H9 (cell line): ENCODE measurements around the gene HPD. TPM values are rescaled to one million over a fixed set of nuclear protein-coding genes. Genes with fewer than 3 reads are reported as not detected.

Source experiments
- DNase-seq: peaks from one replicate; pipeline ENCODE4 v3.0.0-alpha.2; 2017
- H2AFZ ChIP-seq: one replicate; pipeline ENCODE4 v1.6.1; 2013; ENCODE audit warnings: mild to moderate bottlenecking, low read length, control low read depth, moderate library complexity
- H2AK5ac ChIP-seq: 2 replicates; pipeline ENCODE4 v1.6.1; 2013; ENCODE audit warnings: low read length, control low read depth, mixed read lengths; ENCODE audit not compliant: insufficient read length
- H2BK120ac ChIP-seq: one replicate; pipeline ENCODE4 v1.6.1; 2013; ENCODE audit warnings: low read depth, mild to moderate bottlenecking, low read length, control low read depth, inconsistent platforms; ENCODE audit not compliant: poor library complexity, severe bottlenecking
- H2BK12ac ChIP-seq: 2 replicates; pipeline ENCODE4 v1.6.1; 2013; ENCODE audit warnings: low read length, control low read depth, mixed read lengths, low read depth; ENCODE audit not compliant: insufficient read length
- H2BK15ac ChIP-seq: 2 replicates; pipeline ENCODE4 v1.6.1; 2013; ENCODE audit warnings: low read depth, low read length, control low read depth
- H2BK20ac ChIP-seq: one replicate; pipeline ENCODE4 v1.6.1; 2013; ENCODE audit warnings: low read depth, mild to moderate bottlenecking, low read length, control low read depth, inconsistent platforms; ENCODE audit not compliant: poor library complexity, severe bottlenecking
- H2BK5ac ChIP-seq: 2 replicates; pipeline ENCODE4 v1.6.1; 2013; ENCODE audit warnings: low read length, control low read depth, mixed read lengths; ENCODE audit not compliant: insufficient read length
- H3K14ac ChIP-seq: 2 replicates; pipeline ENCODE4 v1.6.1; 2013; ENCODE audit warnings: low read length, control low read depth; ENCODE audit not compliant: insufficient read depth
- H3K18ac ChIP-seq: 2 replicates; pipeline ENCODE4 v1.6.1; 2013; ENCODE audit warnings: low read depth, mild to moderate bottlenecking, mixed read lengths, low read length, control low read depth; ENCODE audit not compliant: insufficient read length
- H3K23ac ChIP-seq: 2 replicates; pipeline ENCODE4 v1.6.1; 2013; ENCODE audit warnings: low read length, control low read depth, mixed read lengths, low read depth; ENCODE audit not compliant: insufficient read length
- H3K23me2 ChIP-seq: 2 replicates; pipeline ENCODE4 v1.6.1; 2013; ENCODE audit warnings: low read depth, mild to moderate bottlenecking, mixed read lengths, low read length, control low read depth; ENCODE audit not compliant: insufficient read length, poor library complexity, severe bottlenecking
- H3K27ac ChIP-seq: 2 replicates; pipeline ENCODE4 v1.5.1; 2013; ENCODE audit warnings: low read length, control low read depth, mixed read lengths, low read depth; ENCODE audit not compliant: insufficient read length
- H3K27me3 ChIP-seq: 2 replicates; pipeline ENCODE4 v1.6.1; 2013; ENCODE audit warnings: low read length, control low read depth, inconsistent platforms; ENCODE audit not compliant: insufficient read depth
- H3K4ac ChIP-seq: 2 replicates; pipeline ENCODE4 v1.6.1; 2013; ENCODE audit warnings: low read depth, mild to moderate bottlenecking, control low read depth, inconsistent platforms, low read length, moderate library complexity
- H3K4me1 ChIP-seq: 2 replicates; pipeline ENCODE4 v1.6.1; 2013; ENCODE audit warnings: low read length, control low read depth, inconsistent platforms; ENCODE audit not compliant: insufficient read depth
- H3K4me2 ChIP-seq: 2 replicates; pipeline ENCODE4 v1.6.1; 2013; ENCODE audit warnings: low read length, control low read depth, mixed read lengths; ENCODE audit not compliant: insufficient read length, insufficient read depth
- H3K56ac ChIP-seq: 2 replicates; pipeline ENCODE4 v1.6.1; 2013; ENCODE audit warnings: low read depth, mild to moderate bottlenecking, mixed read lengths, low read length, control low read depth; ENCODE audit not compliant: insufficient read length
- H3K79me1 ChIP-seq: 2 replicates; pipeline ENCODE4 v1.6.1; 2013; ENCODE audit warnings: low read depth, mild to moderate bottlenecking, moderate library complexity, low read length, control low read depth, inconsistent platforms; ENCODE audit not compliant: insufficient read depth, poor library complexity, severe bottlenecking
- H3K79me2 ChIP-seq: 2 replicates; pipeline ENCODE4 v1.6.1; 2013; ENCODE audit warnings: low read length, control low read depth, inconsistent platforms; ENCODE audit not compliant: insufficient read depth
- H3K9ac ChIP-seq: 2 replicates; pipeline ENCODE4 v1.6.1; 2013; ENCODE audit warnings: low read length, control low read depth, mixed read lengths; ENCODE audit not compliant: insufficient read length; ENCODE audit errors: extremely low read depth
- H3K9me3 ChIP-seq: one replicate; pipeline ENCODE4 v1.6.1; 2013; ENCODE audit warnings: low read depth, low read length, inconsistent platforms; ENCODE audit not compliant: control insufficient read depth
- H3T11ph ChIP-seq: one replicate; pipeline ENCODE4 v1.6.1; 2013; ENCODE audit warnings: mild to moderate bottlenecking, low read length, control low read depth, inconsistent platforms
- H4K20me1 ChIP-seq: one replicate; pipeline ENCODE4 v1.6.1; 2013; ENCODE audit not compliant: control insufficient read depth, insufficient read length, insufficient read depth
- H4K5ac ChIP-seq: 2 replicates; pipeline ENCODE4 v1.6.1; 2013; ENCODE audit warnings: low read depth, mild to moderate bottlenecking, mixed read lengths, low read length, control low read depth; ENCODE audit not compliant: insufficient read length
- H4K8ac ChIP-seq: replicated peaks from 2 replicates; pipeline ENCODE4 v1.6.1; 2013; ENCODE audit warnings: low read length, control low read depth, mixed read lengths, low read depth; ENCODE audit not compliant: insufficient read length
- H4K91ac ChIP-seq: 2 replicates; pipeline ENCODE4 v1.6.1; 2013; ENCODE audit warnings: low read depth, mild to moderate bottlenecking, moderate library complexity, mixed read lengths, low read length, control low read depth; ENCODE audit not compliant: insufficient read length
- H3K27ac Mint-ChIP-seq, 3 experiments: 2 replicates in 2 of 3; 3 replicates in 1 of 3; pipeline ENCODE4 v1.8.0; 2020 to 2021; ENCODE audit warnings: mixed read lengths in 3 of 3, mild to moderate bottlenecking in 1 of 3, moderate library complexity in 1 of 3
- H3K27me3 Mint-ChIP-seq: 2 replicates; pipeline ENCODE4 v1.8.0; 2021; ENCODE audit warnings: low read depth, mild to moderate bottlenecking, moderate library complexity, mixed read lengths
- H3K36me3 Mint-ChIP-seq, 3 experiments: 2 replicates in 2 of 3; 3 replicates in 1 of 3; pipeline ENCODE4 v1.8.0; 2020 to 2021; ENCODE audit warnings: low read depth in 3 of 3, mixed read lengths in 3 of 3; ENCODE audit not compliant: insufficient read depth in 1 of 3
- H3K4me1 Mint-ChIP-seq, 2 experiments: 2 replicates each; pipeline ENCODE4 v1.8.0; 2020; ENCODE audit warnings: mixed read lengths in 2 of 2
- H3K4me3 Mint-ChIP-seq, 2 experiments: 2 replicates in 1 of 2; 3 replicates in 1 of 2; pipeline ENCODE4 v1.8.0; 2020 to 2021; ENCODE audit warnings: mild to moderate bottlenecking in 2 of 2, mixed read lengths in 2 of 2, moderate library complexity in 1 of 2
- H3K9me3 Mint-ChIP-seq, 2 experiments: 2 replicates in 1 of 2; 3 replicates in 1 of 2; pipeline ENCODE4 v1.8.0; 2020; ENCODE audit warnings: mild to moderate bottlenecking in 2 of 2, mixed read lengths in 2 of 2, moderate library complexity in 1 of 2
- WGBS: extraction: QIAGEN DNeasy Blood & Tissue Kit; methylation state at CpG from one replicate; pipeline ENCODE4 v1.1.7; 2013; ENCODE audit warnings: missing lambda C conversion rate, low lambda C conversion rate, mixed read lengths; ENCODE audit not compliant: insufficient read length; ENCODE audit errors: extremely low coverage; 5-methylcytosine and 5-hydroxymethylcytosine counted together
- total RNA-seq: library from RNA; stranded (reverse); gene quantifications from 2 replicates; pipeline ENCODE4 v1.2.1, GENCODE V29; 2021
- TF ChIP-seq, protein P1 (sequence below): fragments of 200-600 bp; sonication (generic); conservative IDR thresholded peaks from 3 replicates; pipeline ENCODE4 v1.8.0; 2021; ENCODE audit warnings: antibody characterized with exemption, mild to moderate bottlenecking

The HPD gene
- total RNA-seq, 1 experiment from 2014 or later, result not detected

DNA sequence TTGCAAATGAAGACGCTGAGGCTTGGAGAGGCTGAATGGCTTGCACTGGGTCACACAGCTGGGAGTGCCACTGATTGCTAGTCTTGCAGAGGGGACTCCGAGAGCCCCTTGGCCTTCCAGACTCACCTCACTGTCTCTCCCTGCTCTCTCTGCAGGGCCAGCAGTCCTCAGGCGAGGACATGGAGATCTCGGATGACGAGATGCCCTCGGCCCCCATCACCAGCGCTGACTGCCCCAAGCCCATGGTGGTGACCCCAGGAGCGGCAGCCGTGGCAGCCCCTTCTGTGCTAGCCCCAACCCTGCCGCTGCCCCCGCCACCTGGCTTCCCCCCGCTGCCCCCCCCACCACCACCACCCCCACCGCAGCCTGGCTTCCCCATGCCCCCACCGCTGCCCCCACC, 44.7 kb downstream of the HPD start:
- no peak overlapping the region for H3K27ac Mint-ChIP-seq
- Histone ChIP-seq H3K27ac (no peak overlapping the region), H3K79me1 (peaks cover 2% of the 10 kb centered on the region), H3K23ac (no peak overlapping the region), H3K9ac (no peak overlapping the region), H3K4ac (no peak overlapping the region), H3T11ph (no peak overlapping the region), H3K14ac (no peak overlapping the region), H3K4me1 (no peaks in the 10 kb centered on the region), H2BK15ac (no peak overlapping the region), H3K23me2 (peaks cover 5% of the 10 kb centered on the region), H2BK12ac (no peak overlapping the region), H2BK20ac (no peak overlapping the region), H2BK5ac (no peak overlapping the region), H2AFZ (no peak overlapping the region), H3K18ac (no peak overlapping the region), H3K9me3 (no peaks in the 10 kb centered on the region), H4K8ac (no peak overlapping the region), H2AK5ac (no peak overlapping the region), H3K56ac (no peak overlapping the region), H4K5ac (no peak overlapping the region), H3K4me2 (no peak overlapping the region), H4K20me1 (no peaks in the 10 kb centered on the region), H3K27me3 (no peaks in the 10 kb centered on the region), H3K79me2 (peaks cover 3% of the 10 kb centered on the region; the same call in 1 of the 2 replicates), H2BK120ac (no peak overlapping the region), H4K91ac (no peak overlapping the region)
- no peaks in the 10 kb centered on the region for H3K27me3 Mint-ChIP-seq
- DNase-seq, result no peak
- H3K36me3 Mint-ChIP-seq, result peaks cover 19 to 70% (median 51%) of the 10 kb centered on the region in 3 experiments
- no peak overlapping the region for H3K4me3 Mint-ChIP-seq
- peaks cover 21 to 26% of the 10 kb centered on the region in 2 experiments for H3K4me1 Mint-ChIP-seq
- H3K9me3 Mint-ChIP-seq, result no peaks in the 10 kb centered on the region; a peak in 1 of 5 replicates
- TF ChIP-seq, protein P1, sequence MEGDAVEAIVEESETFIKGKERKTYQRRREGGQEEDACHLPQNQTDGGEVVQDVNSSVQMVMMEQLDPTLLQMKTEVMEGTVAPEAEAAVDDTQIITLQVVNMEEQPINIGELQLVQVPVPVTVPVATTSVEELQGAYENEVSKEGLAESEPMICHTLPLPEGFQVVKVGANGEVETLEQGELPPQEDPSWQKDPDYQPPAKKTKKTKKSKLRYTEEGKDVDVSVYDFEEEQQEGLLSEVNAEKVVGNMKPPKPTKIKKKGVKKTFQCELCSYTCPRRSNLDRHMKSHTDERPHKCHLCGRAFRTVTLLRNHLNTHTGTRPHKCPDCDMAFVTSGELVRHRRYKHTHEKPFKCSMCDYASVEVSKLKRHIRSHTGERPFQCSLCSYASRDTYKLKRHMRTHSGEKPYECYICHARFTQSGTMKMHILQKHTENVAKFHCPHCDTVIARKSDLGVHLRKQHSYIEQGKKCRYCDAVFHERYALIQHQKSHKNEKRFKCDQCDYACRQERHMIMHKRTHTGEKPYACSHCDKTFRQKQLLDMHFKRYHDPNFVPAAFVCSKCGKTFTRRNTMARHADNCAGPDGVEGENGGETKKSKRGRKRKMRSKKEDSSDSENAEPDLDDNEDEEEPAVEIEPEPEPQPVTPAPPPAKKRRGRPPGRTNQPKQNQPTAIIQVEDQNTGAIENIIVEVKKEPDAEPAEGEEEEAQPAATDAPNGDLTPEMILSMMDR, result no peak
- no CpG with 5 or more reads among the region's 14 CpGs for WGBS
